Activated CD4-positive, alpha-beta T cell treated with anti-CD3 and anti-CD28 coated beads, Interleukin-2, amount 50 U/mL, for 1 hour (primary cell): ENCODE data around the gene NFKBIL1.

Source experiments
- DNase-seq: peaks from one replicate; pipeline ENCODE4 v3.0.0-alpha.2; 2020

Gene NFKBIL1

DNA sequence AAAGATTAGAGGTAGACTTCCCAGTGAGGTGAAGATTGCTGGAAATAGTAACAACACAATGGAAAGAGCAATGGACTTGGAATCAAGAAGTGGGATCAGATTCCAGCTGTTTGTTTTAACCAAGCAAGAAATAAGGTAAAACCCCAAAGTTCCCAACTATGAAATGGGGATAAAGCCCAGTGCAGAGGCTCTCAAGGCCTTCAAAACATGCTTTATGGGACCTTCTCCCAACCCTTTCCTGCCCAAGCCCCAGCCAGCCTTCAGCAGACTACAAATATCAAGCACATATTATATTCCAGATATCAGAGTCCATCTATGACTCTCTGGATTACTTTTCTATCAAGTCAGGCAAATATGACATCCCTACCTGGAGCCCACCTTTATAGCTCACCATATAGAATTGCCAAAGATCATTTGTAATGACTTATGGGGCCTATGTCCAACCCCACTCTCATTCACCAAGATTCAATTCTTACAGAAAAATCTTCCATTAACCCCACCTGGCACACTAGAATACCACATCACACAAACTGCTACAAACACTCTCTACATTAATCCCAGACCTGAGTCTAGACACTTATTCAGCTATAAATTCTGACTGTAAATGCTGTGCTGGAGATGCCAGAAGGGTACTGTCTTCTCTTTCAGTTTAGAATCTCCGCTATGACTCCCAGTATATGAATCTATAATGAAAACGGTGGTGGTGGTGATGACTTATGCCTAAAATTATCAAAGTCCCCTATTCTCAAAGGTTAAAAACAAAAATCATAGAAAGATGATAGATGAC, 11.7 kb upstream of the NFKBIL1 start:
- DNase-seq: no peak

DNA sequence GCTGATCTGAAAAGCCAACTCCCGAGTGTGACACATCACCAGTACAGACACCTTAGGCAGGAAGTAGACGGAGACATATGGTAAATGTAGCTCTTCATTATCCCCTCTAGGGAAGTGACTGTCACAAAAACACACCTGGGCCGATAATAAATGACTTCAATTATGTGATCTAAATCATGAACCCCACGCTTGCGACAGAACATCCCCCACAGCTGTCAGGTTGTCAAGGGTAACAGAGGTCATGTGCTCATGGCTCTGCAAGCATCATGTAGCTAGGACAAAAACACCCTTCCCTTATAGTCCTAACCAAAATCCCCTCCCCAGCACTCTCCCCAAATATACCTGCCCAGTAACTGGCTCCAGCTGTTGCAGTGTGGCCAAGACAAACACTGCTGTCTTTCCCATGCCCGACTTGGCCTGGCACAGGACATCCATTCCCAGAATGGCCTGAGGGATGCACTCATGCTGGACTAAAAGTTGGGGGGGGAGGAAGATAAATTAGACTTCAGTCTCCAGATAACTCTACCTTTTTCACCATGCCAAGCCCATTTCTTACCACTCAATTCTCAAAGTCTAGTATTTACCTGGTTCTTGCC, 8.5 kb upstream of the NFKBIL1 start:
- no peak for DNase-seq

DNA sequence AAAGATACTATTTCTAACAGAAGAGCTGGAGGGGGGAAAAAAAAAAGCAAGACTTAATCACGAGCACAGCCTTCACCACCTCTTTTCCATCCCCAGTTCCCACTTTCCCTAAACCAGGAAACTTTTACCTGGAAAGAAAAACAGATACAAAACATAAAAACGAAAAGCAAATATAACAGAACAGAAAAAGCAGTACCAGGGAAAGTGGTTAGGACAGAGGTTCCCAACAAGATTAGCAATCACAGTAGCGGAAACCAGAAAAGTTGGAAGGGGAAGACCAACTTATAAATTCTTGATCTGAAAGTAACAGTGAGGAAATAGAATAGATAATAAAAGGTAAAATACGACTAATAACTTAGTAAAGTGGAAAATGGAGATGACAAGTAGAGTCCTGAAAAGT, 6.8 kb upstream of the NFKBIL1 start:
- no peak for DNase-seq

DNA sequence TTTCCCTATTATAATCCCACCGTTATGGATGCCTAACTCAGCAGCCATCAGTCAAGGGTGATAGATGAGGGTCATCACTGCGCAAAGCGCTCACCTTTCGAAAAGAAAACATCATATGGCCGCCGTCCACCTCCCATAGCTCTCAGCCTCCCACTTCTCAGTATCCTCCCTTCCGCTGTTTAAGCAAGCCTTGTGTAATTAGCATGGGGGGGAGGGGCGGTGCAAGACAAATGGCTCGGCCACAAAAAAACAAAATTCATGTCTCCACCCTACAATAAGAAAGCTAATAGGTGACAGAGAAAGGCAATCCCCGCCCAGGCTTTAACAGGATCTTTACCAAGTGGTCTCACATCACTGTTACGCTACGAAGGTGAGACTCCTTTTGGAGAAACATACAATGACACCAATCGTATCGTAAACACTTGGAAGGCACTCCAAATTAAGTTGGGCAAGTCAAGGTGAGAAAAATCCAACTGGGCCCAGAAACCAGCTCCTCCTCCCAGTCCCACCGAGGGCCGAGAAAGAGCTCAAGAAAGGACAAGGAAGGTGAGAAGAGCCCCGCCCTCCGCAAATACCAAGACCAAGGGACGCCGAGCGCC, 6.2 kb upstream of the NFKBIL1 start:
- peak; percentile 70 for DNase-seq

DNA sequence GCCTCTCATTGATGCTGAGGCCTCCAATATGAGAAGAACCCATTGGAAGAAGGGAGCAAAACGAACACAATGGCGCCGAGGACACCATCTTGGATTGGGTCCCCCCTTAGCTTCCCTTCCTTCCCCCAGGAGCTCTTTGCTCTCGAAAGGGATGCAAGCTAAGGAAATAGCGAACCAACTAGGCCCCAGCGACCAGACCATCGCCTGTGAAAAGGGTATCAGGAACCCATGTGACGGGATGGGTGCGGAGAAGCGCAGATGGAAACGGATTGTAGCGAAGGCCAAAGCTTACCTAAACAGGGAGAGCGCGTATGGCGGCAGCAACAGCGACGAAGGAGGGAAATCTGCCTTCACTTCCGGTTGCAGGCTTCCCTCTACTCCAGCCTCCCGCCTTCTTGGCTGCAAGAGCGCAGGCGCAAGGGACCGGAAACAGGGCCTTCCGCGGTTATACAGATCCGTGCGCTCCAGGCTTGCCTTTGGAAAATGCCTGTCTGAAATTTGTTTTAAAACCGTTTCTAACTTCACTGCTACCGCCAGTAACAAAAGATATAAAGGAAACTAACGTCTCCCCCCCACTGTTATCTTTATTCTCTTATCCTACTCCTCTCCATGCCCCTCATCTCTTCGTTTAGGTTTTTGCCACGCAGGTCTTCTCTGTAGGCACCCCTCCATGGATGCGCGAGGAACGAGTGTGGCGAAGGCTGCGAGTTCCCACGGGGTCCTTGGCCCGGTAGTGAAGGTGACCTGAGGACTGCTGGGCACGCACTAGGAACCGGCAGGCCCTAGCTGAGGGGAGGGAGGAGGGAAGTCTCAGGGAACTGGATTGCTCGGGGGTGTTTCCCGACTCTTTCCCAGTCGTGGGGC, 5.5 kb upstream of the NFKBIL1 start, which contains the start of gene DDX39B:
Gene DDX39B, minus strand, starts transcription at position 346 of the 864 bp plus-strand sequence. CDS start 1,471 bp downstream, outside the sequence.
- peak; percentile 91 for DNase-seq

DNA sequence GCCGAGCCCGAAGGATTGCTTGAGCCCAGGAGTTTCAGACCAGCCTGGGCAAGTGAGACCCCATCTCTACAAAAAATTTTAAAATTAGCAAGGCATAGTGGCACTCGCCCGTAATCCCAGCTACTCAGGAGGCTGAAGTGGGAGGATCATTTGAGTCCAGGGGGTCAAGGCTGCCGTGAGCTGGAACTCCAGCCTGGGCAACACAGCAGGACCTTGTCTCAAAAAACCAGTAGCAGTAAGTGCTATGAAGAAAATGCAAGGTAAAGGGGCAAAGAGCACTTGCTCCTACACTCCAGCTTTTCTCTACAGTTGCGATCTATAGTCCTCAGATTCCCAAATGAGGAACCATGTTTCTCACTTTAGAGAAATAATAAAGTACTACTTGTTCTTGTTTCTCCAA, 3.8 kb upstream of the NFKBIL1 start:
- DNase-seq: no peak

DNA sequence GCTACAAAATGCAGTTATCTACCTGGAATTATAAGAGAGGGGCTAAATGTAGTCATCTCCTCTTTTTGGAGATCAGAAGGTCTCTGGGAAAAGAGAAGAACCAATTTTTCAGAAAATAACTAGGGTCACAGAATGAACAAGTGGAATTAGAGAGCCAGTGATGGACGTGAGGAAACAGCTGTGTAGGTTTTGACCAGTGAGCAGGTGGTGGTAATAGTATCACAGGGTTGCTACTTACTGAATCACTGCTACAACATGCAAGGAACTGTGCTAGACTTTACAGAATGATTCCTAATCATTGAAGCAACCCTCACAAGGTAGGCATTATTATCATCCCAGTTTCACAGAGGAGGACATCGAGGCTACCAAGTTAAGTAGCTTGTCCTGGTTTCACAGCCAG, 2.7 kb upstream of the NFKBIL1 start:
- no peak for DNase-seq

DNA sequence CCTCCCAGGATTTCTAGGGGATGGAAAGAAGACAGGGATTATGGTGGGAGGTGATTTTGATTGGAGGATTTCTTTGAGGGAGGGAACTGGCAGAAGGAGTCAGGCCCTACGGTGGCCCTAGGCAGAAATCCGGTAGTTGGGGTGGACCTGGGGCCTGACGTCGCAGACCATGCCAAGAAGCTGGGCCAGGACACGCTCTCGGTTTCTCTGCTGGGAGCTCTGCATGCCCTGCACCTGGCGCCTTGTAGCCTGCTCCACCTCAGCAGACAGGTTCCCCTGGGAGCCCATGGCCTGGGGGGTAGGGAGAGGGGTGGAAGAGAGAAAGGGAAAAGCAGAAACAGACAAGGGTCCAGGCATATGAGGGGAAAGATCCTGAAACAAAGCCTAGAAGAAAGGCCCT, 2.1 kb upstream of the NFKBIL1 start:
- no peak for DNase-seq

DNA sequence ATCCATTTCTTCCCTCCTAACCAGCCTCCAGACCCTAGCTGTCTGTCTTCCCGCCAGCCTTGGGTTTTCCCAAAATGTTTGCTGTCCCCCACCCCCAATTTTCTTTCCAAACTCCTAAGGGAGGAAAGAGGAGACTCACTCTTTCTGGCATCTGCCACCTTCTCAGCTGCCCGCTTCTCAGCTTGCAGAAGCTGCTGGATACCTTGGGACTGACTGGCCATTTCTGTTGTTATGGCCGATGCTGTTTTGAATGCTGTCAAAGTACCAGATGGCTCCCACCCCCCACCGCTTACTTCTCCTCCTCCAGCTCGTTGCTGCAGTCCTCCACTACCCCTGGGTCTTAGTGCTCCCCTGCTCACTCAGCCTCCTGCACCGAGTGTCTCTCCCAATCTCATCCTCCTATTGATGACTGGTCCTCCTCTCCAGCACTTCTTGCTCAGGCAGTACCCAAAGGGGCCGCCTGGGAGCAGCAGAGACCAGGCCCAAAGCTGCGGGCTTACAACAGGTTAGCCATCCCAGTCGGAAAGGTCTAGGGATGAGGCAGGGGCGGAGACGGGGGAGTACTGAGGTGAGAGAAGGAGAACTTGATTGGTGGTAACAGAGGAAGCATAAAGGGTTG, 960 bp upstream of the NFKBIL1 start, which contains the start of gene ATP6V1G2:
Gene ATP6V1G2, minus strand, starts transcription at position 270 of the 619 bp plus-strand sequence. Its CDS starts 49 bp downstream, at position 221.
- DNase-seq: peak; percentile 81

DNA sequence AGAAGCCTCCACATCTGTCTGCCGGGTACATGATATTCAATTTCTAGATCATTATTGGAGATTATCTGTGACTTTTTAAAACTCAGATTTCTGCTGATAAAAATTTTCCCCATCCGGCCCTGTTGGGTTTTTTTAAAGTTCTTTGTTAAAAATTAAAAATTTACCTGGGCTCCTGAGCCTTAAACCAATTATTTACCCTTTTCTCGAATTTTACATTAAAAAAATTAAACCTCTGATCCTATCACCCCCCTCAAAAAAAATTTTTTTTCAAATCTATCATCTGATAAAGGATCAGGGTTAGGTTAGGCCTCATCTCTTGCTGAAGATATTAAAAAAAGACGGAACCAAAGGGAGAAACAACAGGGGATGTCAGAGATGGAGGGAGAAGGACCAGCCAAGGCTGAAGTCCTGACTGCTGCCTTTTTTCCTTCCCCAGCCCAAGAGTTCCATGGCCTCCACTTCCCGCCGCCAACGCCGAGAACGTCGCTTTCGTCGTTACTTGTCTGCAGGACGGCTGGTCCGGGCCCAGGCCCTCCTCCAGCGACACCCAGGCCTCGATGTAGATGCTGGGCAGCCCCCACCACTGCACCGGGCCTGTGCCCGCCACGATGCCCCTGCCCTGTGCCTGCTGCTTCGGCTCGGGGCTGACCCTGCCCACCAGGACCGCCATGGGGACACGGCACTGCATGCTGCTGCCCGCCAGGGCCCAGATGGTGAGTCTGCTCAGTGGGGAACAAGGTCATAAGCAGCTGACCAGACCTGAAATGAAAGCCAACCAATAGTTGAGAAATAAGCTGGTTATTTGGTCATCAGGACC, 527 bp downstream of the NFKBIL1 start:
- DNase-seq: no peak

DNA sequence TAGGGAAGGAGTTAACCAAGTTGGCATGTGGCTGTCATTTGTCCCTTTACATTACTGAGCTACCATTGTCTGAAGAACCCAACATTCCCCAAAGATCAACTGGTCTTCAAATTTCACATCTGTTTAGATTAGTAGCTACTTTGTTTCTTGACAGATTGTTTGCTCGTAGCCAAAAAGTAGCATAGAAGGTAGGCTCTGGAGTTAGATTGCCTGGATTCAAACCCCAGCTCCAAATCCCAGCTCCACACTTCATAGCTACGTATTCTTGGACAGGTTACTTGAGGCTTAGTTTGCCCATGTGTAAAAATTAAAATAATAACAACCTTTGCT, 1.1 kb downstream of the NFKBIL1 start:
- DNase-seq: no peak

DNA sequence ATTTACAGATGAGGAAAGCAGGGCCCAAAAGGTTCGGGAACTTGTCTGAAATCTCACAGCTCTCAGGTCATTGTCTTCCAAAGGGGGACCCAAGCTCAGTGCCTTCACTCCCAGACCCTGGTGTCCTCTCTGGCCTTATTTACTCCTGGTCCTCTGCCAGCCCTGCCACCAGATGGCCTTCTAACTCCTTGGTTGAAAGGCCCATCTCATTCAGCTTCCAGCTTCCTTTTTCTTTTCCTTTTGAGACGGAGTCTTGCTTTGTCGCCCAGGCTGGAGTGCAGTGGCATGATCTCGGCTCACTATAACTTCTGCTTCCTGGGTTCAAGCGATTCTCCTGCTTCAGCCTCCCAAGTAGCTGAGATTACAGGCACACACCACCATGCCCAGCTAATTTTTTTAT, 4.0 kb downstream of the NFKBIL1 start:
- peak; percentile 61 for DNase-seq

DNA sequence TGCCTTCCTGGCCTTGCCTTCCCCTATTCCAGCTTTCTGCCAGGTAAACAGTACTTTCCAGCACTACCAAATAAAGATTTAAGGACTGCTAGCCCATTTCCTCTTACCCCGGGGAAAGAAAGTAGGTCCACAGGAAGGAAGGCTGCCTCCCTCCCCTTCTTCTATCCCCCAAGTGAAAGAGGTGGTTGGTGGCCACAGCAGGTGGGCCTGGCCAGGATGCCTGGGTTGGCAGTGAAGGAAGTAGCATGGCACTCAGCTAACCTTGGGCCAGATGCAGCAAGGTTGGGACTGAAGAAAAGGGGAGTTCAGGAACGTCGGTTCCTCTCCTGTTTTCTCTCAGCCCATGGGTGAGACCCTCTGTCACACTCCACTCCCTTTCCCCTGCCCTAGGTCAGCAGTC, 8.9 kb downstream of the NFKBIL1 start:
- no peak for DNase-seq

DNA sequence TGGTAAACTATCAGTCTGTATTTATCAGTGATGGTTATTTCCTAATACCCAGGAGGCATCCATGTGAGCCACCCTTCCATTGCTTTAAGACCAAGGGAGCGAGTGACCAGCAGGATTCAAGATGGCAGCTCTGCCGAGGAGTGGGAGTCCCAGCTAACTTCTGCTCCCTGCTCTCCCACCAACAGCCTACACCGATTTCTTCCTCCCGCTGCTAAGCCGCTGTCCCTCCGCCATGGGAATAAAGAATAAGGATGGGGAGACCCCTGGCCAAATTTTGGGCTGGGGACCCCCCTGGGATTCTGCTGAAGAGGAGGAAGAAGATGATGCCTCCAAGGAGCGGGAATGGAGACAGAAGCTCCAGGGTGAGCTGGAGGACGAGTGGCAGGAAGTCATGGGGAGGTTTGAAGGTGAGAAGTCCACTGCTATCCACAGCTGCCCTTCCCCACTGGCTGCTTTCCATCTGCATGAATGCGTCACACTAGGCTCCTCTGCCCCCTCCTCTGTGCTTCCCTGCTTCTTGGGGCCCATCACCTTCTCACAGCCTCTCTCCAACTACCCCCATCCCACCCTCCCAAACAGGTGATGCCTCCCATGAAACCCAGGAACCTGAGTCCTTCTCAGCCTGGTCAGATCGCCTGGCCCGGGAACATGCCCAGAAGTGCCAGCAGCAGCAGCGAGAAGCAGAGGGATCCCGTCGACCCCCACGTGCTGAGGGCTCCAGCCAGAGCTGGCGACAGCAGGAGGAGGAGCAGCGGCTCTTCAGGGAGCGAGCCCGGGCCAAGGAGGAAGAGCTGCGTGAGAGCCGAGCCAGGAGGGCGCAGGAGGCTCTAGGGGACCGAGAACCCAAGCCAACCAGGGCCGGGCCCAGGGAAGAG, 10.3 kb downstream of the NFKBIL1 start:
- DNase-seq: no peak

DNA sequence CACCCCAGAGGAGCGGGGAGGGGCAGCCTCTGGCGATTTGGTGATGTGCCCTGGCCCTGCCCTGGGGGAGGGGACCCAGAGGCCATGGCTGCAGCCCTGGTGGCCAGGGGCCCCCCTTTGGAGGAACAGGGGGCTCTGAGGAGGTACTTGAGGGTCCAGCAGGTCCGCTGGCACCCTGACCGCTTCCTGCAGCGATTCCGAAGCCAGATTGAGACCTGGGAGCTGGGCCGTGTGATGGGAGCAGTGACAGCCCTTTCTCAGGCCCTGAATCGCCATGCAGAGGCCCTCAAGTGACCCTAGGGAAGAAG, 10.9 kb downstream of the NFKBIL1 start:
- no peak for DNase-seq

DNA sequence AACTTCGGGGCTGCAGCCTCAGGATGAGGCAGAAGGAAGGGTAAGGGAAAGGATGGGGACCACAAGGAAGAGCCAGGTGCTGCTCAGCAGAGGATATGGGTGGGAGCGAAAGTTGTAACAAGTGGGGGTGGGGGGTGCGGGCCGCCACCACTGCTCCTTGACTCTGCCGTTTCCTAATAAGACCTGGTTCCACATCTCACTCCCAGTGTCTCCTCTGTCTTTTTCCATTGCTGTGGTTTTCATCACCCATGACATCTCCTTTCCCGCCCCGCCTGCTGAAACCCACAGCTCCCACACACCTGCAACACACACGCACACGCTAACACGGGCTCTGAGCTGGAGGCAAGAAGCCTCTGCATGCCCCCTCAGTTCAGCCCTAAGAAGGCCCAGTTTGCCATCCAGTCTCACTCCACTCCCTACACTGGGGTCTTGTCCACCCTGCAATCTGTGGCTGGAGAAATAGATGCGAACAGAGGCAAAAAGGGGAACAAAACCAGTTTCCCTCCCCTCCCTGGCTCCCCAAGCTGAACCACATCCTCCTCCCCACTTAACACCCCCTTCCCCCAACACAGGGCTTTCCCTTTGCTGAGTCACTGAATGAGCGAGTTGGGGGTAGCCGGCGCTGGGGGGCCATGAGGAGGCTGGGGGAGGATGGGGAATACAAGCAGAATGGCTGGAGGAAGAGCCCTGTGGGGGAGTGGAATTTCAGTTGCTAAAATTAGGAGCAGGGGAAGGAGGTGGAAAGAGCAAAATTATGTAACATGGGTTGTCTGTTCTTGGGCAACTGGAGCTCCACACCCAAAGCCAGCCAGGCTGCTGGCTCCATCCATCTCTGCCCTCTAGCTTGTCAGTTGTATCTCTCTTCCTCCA, 11.5 kb downstream of the NFKBIL1 start:
- peak; percentile 57 for DNase-seq

DNA sequence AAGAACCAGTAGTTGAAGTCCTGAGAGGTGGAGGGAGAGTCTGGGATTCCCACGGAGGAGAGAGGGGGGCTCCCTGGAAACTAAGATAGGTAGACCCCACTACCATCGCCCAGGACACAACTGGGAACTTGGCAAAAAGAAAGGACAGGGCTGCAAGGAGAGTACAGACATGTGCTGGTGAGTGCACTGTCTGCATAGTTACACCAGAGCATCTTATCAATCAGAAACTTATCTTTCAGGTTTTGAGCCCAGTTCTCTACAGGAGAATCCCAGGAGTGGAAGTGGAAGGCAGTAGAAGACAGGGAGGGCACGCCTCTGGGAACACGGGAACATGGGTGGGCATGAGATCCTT, 12.2 kb downstream of the NFKBIL1 start:
- DNase-seq: no peak

DNA sequence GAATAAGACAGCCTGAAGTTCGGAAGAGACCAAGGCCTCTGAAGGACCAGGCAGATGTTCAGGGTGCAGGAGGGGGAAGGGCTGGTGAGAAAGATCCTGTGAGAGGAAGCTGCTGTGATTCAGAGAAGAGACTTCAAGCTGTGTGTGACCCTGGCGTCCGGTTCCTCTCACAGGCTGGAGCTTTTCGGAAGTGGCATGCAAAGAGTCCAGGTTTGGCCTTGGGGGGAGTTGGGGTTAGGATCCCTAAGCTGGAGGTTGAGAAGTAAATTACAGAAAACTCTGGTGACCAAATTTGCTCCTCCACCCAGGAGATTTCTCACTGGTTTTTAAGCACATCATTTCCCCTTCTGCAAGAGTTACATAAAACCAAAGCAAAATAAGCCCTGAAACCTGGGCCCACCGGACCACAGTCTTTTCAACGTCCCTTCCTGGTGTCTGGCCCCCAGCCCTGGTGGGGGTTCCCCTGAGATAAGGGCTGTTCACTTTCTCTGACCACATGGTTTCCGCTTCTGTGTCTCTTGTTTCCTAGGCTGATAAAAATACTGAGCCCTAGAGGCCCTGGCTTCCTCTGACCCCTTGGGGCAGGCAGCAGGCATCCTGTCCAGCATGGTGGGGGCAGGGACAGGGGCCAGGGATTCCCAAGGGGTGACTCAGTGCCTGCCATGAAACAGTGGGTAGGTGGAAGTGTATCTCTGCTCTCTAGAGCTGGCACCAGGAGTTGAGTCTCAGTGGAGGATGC, 12.7 kb downstream of the NFKBIL1 start:
- no peak for DNase-seq

DNA sequence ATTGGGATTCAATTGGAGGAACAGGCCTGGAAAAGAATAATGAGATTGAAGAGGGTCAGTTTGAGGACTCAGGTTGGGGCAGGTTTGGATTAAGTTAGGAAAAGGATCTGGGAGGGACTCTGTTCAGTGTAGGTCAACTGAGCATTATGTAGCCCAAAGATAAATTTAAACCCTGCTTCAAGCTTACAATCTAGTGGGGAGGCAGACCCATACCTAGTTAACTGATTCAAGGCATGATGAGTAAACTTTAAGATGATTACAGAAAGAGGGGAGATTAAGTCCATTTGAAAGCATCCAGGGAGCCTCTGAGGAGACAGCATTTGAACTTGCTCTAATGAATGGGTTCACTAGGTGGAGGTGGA, 13.3 kb downstream of the NFKBIL1 start:
- no peak for DNase-seq
